ENCODE results near the gene TBXAS1. TPM values are rescaled to one million over a fixed set of nuclear protein-coding genes. Genes with fewer than 3 reads are reported as not detected.

TBXAS1 gene
- total and polyA plus RNA-seq, 2 of the 8 experiments (the other 6 are each of a cell fraction or from before 2014, with no cell fraction given) = 0.86 to 2.1 TPM

- no peak for TF ChIP-seq CHD7 (IDR thresholded peaks at IDR 0.05; ENCODE audit: insufficient replicate concordance, low read length)
- no peak for TF ChIP-seq USF2 (IDR thresholded peaks at IDR 0.05; ENCODE audit: low read length)
- TF ChIP-seq JUND (IDR thresholded peaks at IDR 0.05; ENCODE audit: low read length) = no peak
- no peak for TF ChIP-seq CEBPB (IDR thresholded peaks at IDR 0.05; ENCODE audit: low read depth, low read length)
Measured at GRCh38 chr7:140047197-140047596, 218.1 kb downstream of the TBXAS1 start (continued).

Measured in H1 (cell line).